HS-5 (cell line): ENCODE measurements around the gene PCP2.

Experiments used
- DNase-seq: peaks from one replicate; pipeline ENCODE4 v3.0.0-alpha.2; 2012; ENCODE audit warnings: low read depth

Gene PCP2

GRCh38 chr19:7596211-7596937 is 37.1 kb downstream of the PCP2 start:
- no peak for DNase-seq

- no peak for DNase-seq
Observed at GRCh38 chr19:7595466-7596133, 37.9 kb downstream of the PCP2 start, which contains the start of gene CAMSAP3. Gene CAMSAP3 (plus strand): TSS chr19:7595863. CDS start chr19:7596003, 140 bp downstream.

GRCh38 chr19:7590256-7590655 is 43.3 kb downstream of the PCP2 start:
- DNase-seq, result no peak

DNA sequence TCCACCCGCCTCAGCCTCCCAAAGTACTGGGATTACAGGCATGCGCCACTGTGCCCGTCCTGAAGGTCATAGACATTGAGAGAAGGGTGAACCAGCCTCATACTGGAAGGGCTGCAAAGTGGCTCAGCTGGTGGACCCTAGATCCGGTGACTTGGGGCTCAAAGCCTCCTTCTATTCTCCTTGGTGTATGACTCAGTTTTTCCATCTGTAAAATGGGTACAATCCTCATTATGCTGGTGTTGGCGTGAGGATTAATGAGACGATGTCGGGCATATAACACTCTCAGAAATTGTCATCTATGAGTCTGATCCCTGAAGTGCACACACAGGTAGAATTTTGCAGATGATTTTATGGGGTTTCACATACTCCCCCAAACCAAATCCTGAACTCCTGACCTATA is 43.7 kb downstream of the PCP2 start:
- DNase-seq, result no peak

GRCh38 chr19:7582446-7582845 is 51.1 kb downstream of the PCP2 start:
- no peak for DNase-seq
